SK-N-MC (cell line): ENCODE data around the gene CLEC1A.

Experiments used
- EZH2 ChIP-seq: fragments of 200-600 bp; sonication (generic); IDR thresholded peaks from one replicate; pipeline ENCODE4 v1.6.1; 2017; ENCODE audit warnings: antibody characterized with exemption
- POLR2AphosphoS5 ChIP-seq: IDR thresholded peaks from 2 replicates; pipeline ENCODE4 v1.6.1; 2012; ENCODE audit warnings: mild to moderate bottlenecking, low read depth, low read length, borderline replicate concordance

DNA sequence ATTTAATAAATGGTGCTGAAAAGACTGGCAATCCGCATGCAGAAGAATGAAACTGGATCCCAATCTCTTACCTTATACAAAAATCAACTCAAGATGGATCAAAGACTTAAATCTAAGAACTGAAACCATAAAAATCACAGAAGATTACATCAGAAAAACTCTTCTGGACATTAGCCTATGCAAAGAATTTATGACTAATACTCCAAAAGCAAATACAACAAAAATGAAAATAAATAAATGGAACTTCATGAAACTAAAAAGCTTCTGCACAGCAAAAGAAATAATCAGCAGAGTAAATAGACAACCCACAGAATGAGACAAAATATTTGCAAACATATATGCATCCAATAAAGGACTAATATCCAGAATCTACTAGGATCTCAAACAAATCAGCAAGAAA is 14.3 kb upstream of the CLEC1A start:
- TF ChIP-seq POLR2AphosphoS5 (no peak), EZH2 (no peak)
